Kidney capillary endothelial cell (primary cell): ENCODE data around the gene LSM14B.

Experiments used
- DNase-seq: peaks from one replicate; pipeline ENCODE4 v3.0.0-alpha.2; 2018; ENCODE audit warnings: low spot score

Gene LSM14B

GRCh38 chr20:62183426-62184142 lies 61.3 kb downstream of the LSM14B start:
- DNase-seq: no peak
